Measurements from ENCODE around the gene NPHP4. TPM values are rescaled to one million over a fixed set of nuclear protein-coding genes. Genes with fewer than 3 reads are reported as not detected.

NPHP4 gene
- total and polyA plus RNA-seq, 10 of the 15 experiments (the other 5 are each of a cell fraction or from before 2014, with no cell fraction given): 0.16 to 10.5 (median 3.1) TPM

DNA sequence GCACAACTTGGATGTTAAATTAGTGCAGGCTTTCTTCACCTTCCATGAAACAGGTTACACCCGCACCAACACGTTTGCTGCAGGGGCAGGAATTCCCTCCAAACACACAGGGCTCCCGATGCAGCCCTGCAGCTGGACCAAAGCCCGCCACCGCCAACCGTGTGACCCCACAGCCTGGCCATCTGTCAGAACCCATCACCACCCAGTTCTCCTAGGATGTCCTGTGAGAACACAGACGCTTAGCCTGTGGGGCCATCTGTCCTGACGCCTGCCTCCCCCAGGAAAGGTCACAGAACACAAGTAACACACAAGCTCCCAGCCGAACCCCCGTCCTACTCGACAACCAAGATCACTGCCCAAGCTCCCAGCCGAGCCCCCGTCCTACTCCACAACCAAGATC lies 108.1 kb downstream of the NPHP4 start:
- Histone ChIP-seq H3K9ac (ENCODE audit: control insufficient read depth, insufficient read depth, low read length) (no peak overlapping the region), H3K36me3 (ENCODE audit: control insufficient read depth in 2 of 2, insufficient read depth in 2 of 2, low read length in 1 of 2) (peaks cover 0 to 2% of the 10 kb centered on the region in 2 experiments; a peak in 2 of 4 replicates), H3K4me2 (ENCODE audit: control insufficient read depth, insufficient read depth) (no peak overlapping the region), H4K20me1 (ENCODE audit: control insufficient read depth, insufficient read depth) (no peaks in the 10 kb centered on the region), H3K27me3 (replicated peaks in 1 of 2; ENCODE audit: control insufficient read depth in 2 of 2, insufficient read depth in 2 of 2, low read length in 1 of 2) (no peaks in the 10 kb centered on the region), H3K27ac (ENCODE audit: control insufficient read depth, insufficient read depth) (no peak overlapping the region), H3K9me3 (replicated peaks; ENCODE audit: control insufficient read depth, insufficient read depth, low read length) (no peaks in the 10 kb centered on the region; the same call in 2 of the 3 replicates), H3K4me3 (no peak overlapping the region), H2AFZ (ENCODE audit: control insufficient read depth, low read depth, low read length) (no peak overlapping the region), H3K4me1 (ENCODE audit: control insufficient read depth, insufficient read depth, low read length) (no peaks in the 10 kb centered on the region), H3K79me2 (ENCODE audit: control insufficient read depth, insufficient read depth, low read length) (no peaks in the 10 kb centered on the region)
- WGBS (ENCODE audit: insufficient coverage, insufficient replicate concordance, low lambda C conversion rate, missing lambda C conversion rate): 82% methylated on average over 12 of the region's 13 CpGs
- ChIA-PET SMC1A (ENCODE audit: uncharacterized antibody, unreplicated experiment) (no interaction called here), POLR2A (no interaction called here), RAD21 (ENCODE audit: unreplicated experiment) (no interaction called here), CTCF (no interaction called here)
- in situ Hi-C loops (cut with MboI) (no loop called here), intact Hi-C loops (cut with micrococcal nuclease; ENCODE audit: unreplicated experiment) (no loop called here)
- ATAC-seq (no peak), DNase-seq (ENCODE audit: low read depth, low spot score) (no peak), FAIRE-seq (no peak)
- no TSS peak for BruUV-seq (replicated peaks)
- TF ChIP-seq E2F4 (IDR thresholded peaks at IDR 0.05; ENCODE audit: low read depth, low read length): no peak
- no peak for TF ChIP-seq E2F8 (IDR thresholded peaks at IDR 0.05; ENCODE audit: low read depth, partially characterized antibody)
- TF ChIP-seq TCF7 (IDR thresholded peaks at IDR 0.05; ENCODE audit: borderline replicate concordance): no peak
- TF ChIP-seq IKZF1 (conservative IDR thresholded peaks at IDR 0.05): no peak
- no peak for TF ChIP-seq MLLT1 (IDR thresholded peaks at IDR 0.05)
- no peak for TF ChIP-seq SMARCA5 (IDR thresholded peaks at IDR 0.05)
- TF ChIP-seq TAF1 (IDR thresholded peaks at IDR 0.05; ENCODE audit: borderline replicate concordance, low read depth, low read length): no peak
- TF ChIP-seq SMAD1 (IDR thresholded peaks at IDR 0.05; ENCODE audit: low read depth, partially characterized antibody): no peak
- no peak for TF ChIP-seq MEF2A (IDR thresholded peaks at IDR 0.05; ENCODE audit: insufficient read depth, low read depth, low read length)
- TF ChIP-seq PAX8 (IDR thresholded peaks at IDR 0.05): no peak
- no peak for TF ChIP-seq ELK1 (IDR thresholded peaks at IDR 0.05; ENCODE audit: low read depth, low read length)
- TF ChIP-seq FOXK2 (IDR thresholded peaks at IDR 0.05): no peak
- TF ChIP-seq ASH2L (IDR thresholded peaks at IDR 0.05; ENCODE audit: borderline replicate concordance, low read depth): no peak
- TF ChIP-seq ATF7 (IDR thresholded peaks at IDR 0.05; ENCODE audit: low read depth): no peak

All from GM12878 (cell line).